Measurements from ENCODE around the gene CRYBG2. TPM values are rescaled to one million over a fixed set of nuclear protein-coding genes. Genes with fewer than 3 reads are reported as not detected.
"Not testable (repeated sequence)": the region's sequence is repeated elsewhere in the genome, so short reads cannot be mapped to it uniquely, and the experiment has no call there.

The CRYBG2 gene
- total and polyA plus RNA-seq, 4 donors: 0.30 to 2.3 (median 1.3) TPM

DNA sequence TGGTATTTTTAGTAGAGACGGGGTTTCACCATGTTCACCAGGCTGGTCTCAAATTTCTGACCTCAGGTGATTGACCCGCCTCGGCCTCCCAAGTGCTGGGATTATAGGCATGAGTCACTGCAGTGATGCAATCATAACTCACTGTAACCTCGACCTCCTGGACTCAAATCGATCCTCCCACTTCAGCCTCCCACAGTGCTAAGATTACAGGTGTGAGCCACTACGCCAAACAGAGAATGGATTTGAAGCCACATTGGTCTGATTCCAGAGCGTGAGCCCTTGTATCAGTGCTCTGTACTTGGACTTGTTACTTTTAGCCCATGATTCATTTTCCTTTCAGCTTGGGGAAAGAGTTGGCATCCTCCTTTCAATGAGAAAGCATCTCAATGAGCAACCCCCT lies 33.5 kb upstream of the CRYBG2 start:
- DNase-seq (ENCODE audit: low read depth in 4 of 6, low spot score in 6 of 6): no peak
- H3K27me3 ChIP-seq (ENCODE audit: control insufficient read depth, insufficient read depth, low read length): no peaks in the 10 kb centered on the region
- WGBS (ENCODE audit: insufficient coverage): 82% methylated on average over 6 of the region's 7 CpGs

DNA sequence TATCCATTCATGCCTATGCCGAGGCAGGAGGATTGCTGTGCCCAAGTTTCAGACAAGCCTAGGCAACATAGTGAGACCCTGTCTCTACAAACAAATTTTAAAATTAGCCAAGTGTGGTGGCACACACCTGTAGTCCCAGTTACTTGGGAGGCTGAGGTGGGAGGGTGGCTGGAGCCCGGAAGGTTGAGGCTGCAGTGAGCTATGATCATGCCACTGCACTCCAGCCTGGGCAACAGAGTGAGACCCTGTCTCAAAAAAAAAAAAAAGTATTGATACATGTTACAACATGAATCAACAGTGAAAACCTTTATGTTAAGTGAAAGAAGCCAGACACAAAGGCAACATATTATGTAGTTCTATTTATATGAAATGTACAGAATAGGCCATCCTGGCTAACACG lies 31.1 kb upstream of the CRYBG2 start:
- H3K4me3 ChIP-seq (ENCODE audit: low read depth, low read length); DNase-seq (ENCODE audit: low read depth in 4 of 6, low spot score in 6 of 6); H3K9me3 ChIP-seq (ENCODE audit: control insufficient read depth, insufficient read depth, low read length); H3K36me3 ChIP-seq (ENCODE audit: control insufficient read depth, insufficient read depth, low read length); H3K27me3 ChIP-seq (ENCODE audit: control insufficient read depth, insufficient read depth, low read length); H3K4me1 ChIP-seq (ENCODE audit: control insufficient read depth, insufficient read depth, low read length); H3K27ac ChIP-seq (ENCODE audit: low read depth, low read length): not testable (repeated sequence)
- WGBS (ENCODE audit: insufficient coverage): no CpG with 5 or more reads among the region's 3 CpGs

More for the DNA sequence above, 33.5 kb upstream of the CRYBG2 start:
- Histone ChIP-seq H3K36me3 (ENCODE audit: control insufficient read depth, insufficient read depth, low read length) (no peaks in the 10 kb centered on the region), H3K27ac (ENCODE audit: low read depth, low read length) (no peak overlapping the region), H3K4me1 (ENCODE audit: control insufficient read depth, insufficient read depth, low read length) (no peaks in the 10 kb centered on the region), H3K4me3 (ENCODE audit: low read depth, low read length) (no peak overlapping the region), H3K9me3 (ENCODE audit: control insufficient read depth, insufficient read depth, low read length) (no peaks in the 10 kb centered on the region)

DNA sequence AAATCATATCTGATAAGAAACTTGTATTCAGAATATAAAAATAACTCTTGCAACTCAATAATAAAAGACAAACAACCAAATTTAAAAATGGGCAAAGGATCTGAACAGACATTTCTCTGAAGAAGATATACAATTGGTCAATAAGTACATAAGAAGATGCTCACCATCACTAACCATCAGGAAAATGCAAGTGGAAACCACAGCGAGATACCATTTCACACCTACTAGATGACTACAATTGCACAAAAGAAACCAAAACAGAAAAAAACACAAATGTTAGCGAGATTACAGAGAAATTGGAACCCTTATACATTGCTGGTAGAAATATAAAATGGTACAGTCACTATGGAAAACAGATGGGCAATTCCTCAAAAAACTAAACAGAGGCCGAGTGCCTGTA lies 30.1 kb upstream of the CRYBG2 start:
- Histone ChIP-seq H3K36me3 (ENCODE audit: control insufficient read depth, insufficient read depth, low read length) (no peaks in the 10 kb centered on the region), H3K4me1 (ENCODE audit: control insufficient read depth, insufficient read depth, low read length) (no peaks in the 10 kb centered on the region), H3K9me3 (ENCODE audit: control insufficient read depth, insufficient read depth, low read length) (no peaks in the 10 kb centered on the region), H3K27ac (ENCODE audit: low read depth, low read length) (no peak overlapping the region), H3K4me3 (ENCODE audit: low read depth, low read length) (no peak overlapping the region), H3K27me3 (ENCODE audit: control insufficient read depth, insufficient read depth, low read length) (no peaks in the 10 kb centered on the region)
- WGBS (ENCODE audit: insufficient coverage): 92% methylated on average over 1 of the region's 3 CpGs
- no peak for DNase-seq (ENCODE audit: low read depth in 4 of 6, low spot score in 6 of 6)

DNA sequence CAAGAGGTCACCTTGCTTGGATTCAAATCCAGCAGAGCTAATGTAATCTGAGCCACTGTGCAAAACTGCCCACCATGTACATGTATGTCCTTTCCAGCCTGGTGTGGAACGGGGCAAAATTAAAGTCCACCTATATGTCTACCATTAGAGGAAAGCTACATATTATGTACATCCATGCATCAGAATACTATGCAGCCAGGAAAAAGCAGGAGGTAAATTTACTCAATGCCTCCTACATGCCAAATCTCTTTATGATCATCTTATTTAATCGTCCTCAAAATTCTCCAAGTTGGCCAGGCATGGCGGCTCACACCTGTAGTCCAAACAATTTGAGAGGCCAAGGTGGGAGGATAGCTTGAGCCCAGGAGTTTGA lies 24.9 kb upstream of the CRYBG2 start:
- H3K4me1 ChIP-seq (ENCODE audit: control insufficient read depth, insufficient read depth, low read length): no peaks in the 10 kb centered on the region
- H3K36me3 ChIP-seq (ENCODE audit: control insufficient read depth, insufficient read depth, low read length): no peaks in the 10 kb centered on the region
- no peak for DNase-seq (ENCODE audit: low read depth in 4 of 6, low spot score in 6 of 6)
- WGBS (ENCODE audit: insufficient coverage): 75% methylated on average over 1 of the region's 3 CpGs
- H3K27ac ChIP-seq (ENCODE audit: low read depth, low read length): no peak overlapping the region
- no peaks in the 10 kb centered on the region for H3K9me3 ChIP-seq (ENCODE audit: control insufficient read depth, insufficient read depth, low read length)
- no peaks in the 10 kb centered on the region for H3K27me3 ChIP-seq (ENCODE audit: control insufficient read depth, insufficient read depth, low read length)
- H3K4me3 ChIP-seq (ENCODE audit: low read depth, low read length): no peak overlapping the region

DNA sequence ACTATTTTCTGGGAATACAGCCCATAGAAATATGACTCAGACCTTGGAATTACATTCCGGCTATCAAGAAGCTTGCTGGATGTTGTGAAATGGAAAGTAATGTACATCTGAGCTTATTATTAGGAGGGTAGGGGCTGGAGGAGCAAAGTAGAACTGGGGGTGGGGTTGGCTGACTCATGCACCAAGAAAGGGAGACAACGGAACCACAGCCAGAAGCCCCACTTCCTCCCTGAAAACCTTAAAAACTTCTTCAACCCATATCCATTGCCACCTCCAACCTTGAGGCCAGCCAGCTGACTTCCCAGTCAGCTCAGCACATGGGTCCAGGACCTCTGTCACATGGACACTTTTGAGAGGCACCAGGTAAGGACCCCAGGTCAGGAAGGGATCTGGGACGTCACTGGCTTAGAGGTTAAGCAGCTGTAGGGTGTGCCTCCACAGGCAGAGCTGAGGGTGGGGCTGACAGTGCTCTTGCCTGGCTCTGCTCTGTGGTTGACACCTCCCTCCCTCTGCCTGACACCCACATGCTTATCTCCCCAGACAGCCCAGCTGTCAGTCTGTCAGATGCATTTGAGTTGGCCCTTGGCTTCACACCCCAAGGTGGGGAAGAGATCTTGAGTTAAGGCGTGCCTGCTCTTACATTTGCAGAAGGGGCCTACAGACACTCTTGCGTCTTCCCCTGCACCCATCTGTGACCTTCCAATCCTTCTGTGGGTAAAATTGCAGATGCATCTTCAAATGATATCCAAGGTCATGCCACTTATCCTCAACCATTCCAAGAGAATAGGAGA lies 24.4 kb upstream of the CRYBG2 start:
- no peak for DNase-seq (ENCODE audit: low read depth in 4 of 6, low spot score in 6 of 6)
- H3K27me3 ChIP-seq (ENCODE audit: control insufficient read depth, insufficient read depth, low read length): no peaks in the 10 kb centered on the region
- 48% methylated on average over 2 of the region's 5 CpGs for WGBS (ENCODE audit: insufficient coverage)

DNA sequence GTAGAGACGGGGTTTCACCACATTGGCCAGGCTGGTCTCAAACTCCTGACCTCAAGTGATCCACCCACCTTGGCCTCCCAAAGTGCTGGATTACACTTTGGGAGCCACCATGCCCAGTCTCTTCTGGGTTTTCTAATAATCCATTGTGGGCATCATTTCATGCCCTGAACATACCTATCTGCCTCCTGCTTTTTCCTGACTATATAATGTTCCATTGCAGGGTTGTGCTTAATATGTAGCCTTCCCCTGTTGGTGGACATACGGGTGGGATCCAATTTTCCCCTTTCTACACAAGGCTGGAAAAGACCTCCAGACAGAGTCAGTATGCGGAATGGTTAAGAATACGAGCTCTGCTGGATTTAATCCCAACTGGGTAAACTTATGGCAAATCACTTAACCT lies 22.1 kb upstream of the CRYBG2 start:
- Histone ChIP-seq H3K36me3 (ENCODE audit: control insufficient read depth, insufficient read depth, low read length) (no peaks in the 10 kb centered on the region), H3K27me3 (ENCODE audit: control insufficient read depth, insufficient read depth, low read length) (no peaks in the 10 kb centered on the region), H3K4me3 (ENCODE audit: low read depth, low read length) (no peak overlapping the region), H3K9me3 (ENCODE audit: control insufficient read depth, insufficient read depth, low read length) (no peaks in the 10 kb centered on the region), H3K4me1 (ENCODE audit: control insufficient read depth, insufficient read depth, low read length) (no peaks in the 10 kb centered on the region), H3K27ac (ENCODE audit: low read depth, low read length) (no peak overlapping the region)
- no peak for DNase-seq (ENCODE audit: low read depth in 4 of 6, low spot score in 6 of 6)
- 100% methylated on average over 2 of the region's 4 CpGs for WGBS (ENCODE audit: insufficient coverage)

More for the DNA sequence above, 24.4 kb upstream of the CRYBG2 start:
- no peak overlapping the region for H3K4me3 ChIP-seq (ENCODE audit: low read depth, low read length)
- no peaks in the 10 kb centered on the region for H3K9me3 ChIP-seq (ENCODE audit: control insufficient read depth, insufficient read depth, low read length)
- H3K4me1 ChIP-seq (ENCODE audit: control insufficient read depth, insufficient read depth, low read length): no peaks in the 10 kb centered on the region
- H3K27ac ChIP-seq (ENCODE audit: low read depth, low read length): no peak overlapping the region
- no peaks in the 10 kb centered on the region for H3K36me3 ChIP-seq (ENCODE audit: control insufficient read depth, insufficient read depth, low read length)

DNA sequence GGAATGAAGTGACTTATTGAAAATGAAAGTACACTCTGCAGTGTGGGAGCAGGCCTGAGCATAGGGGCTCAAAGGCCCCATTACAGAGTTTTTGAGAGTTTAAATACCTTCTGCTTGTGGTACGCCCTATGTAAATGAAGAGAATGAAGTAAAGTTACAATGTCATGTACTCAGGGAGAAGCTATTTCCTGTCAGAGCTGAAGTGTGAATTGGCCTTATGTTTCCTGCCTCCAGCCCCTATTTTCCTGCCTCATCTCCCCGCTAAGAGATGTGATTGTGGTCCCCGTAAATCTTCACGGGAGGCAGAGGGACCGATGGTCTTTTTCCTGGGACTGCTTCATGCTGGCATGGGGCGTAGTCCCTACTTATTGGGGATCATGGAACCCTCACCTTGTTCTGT lies 21.2 kb upstream of the CRYBG2 start:
- H3K27me3 ChIP-seq (ENCODE audit: control insufficient read depth, insufficient read depth, low read length): no peaks in the 10 kb centered on the region
- H3K27ac ChIP-seq (ENCODE audit: low read depth, low read length): no peak overlapping the region
- DNase-seq (ENCODE audit: low read depth in 4 of 6, low spot score in 6 of 6): no peak
- no peak overlapping the region for H3K4me3 ChIP-seq (ENCODE audit: low read depth, low read length)
- no peaks in the 10 kb centered on the region for H3K9me3 ChIP-seq (ENCODE audit: control insufficient read depth, insufficient read depth, low read length)
- H3K36me3 ChIP-seq (ENCODE audit: control insufficient read depth, insufficient read depth, low read length): no peaks in the 10 kb centered on the region
- WGBS (ENCODE audit: insufficient coverage): 52% methylated on average over 2 of the region's 6 CpGs
- H3K4me1 ChIP-seq (ENCODE audit: control insufficient read depth, insufficient read depth, low read length): no peaks in the 10 kb centered on the region

DNA sequence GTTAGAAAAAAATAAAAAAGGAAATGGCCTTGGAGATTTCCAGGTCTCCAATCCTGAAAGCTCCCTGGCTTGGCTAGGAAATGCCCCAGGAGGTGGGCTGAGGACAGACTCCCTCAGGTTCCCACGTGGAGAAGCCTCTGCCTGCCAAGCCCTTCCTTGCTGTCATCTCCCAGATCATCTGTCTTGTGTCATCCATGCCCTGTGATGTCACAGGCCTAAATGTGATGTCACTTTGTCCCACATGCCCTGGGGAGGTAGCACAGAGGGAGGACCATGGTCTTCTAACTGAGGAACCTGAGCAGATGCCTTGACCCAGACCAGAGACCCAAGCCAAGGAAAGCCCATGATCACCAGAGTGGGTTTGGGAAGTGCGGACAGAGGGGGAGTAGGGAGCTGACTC lies 20.4 kb upstream of the CRYBG2 start:
- not testable (repeated sequence) for H3K36me3 ChIP-seq (ENCODE audit: control insufficient read depth, insufficient read depth, low read length); H3K4me3 ChIP-seq (ENCODE audit: low read depth, low read length); DNase-seq (ENCODE audit: low read depth in 4 of 6, low spot score in 6 of 6); H3K27me3 ChIP-seq (ENCODE audit: control insufficient read depth, insufficient read depth, low read length); H3K9me3 ChIP-seq (ENCODE audit: control insufficient read depth, insufficient read depth, low read length); H3K4me1 ChIP-seq (ENCODE audit: control insufficient read depth, insufficient read depth, low read length); H3K27ac ChIP-seq (ENCODE audit: low read depth, low read length)
- 52% methylated on average over 2 of the region's 2 CpGs for WGBS (ENCODE audit: insufficient coverage)

DNA sequence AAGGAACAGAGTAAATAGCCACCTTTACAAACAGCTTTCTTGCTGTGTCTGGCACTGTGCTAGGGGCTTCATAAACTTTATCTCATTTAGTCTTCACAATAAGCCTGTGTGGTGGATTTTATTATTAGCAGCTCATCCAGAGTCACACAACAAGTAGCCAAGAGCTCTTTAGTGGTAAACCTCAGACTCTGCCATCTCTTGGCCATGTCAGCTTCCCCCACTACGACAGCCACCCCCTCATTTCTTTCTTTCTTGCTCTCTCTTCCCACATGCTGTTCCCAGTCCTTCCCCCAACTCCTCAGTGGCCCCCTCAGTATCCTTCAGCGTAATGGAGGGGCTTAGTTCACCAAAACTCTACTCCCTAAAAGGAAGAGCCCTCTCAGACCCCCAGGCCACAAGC lies 19.9 kb upstream of the CRYBG2 start:
- H3K4me3 ChIP-seq (ENCODE audit: low read depth, low read length): no peak overlapping the region
- 33% methylated on average over 2 of the region's 2 CpGs for WGBS (ENCODE audit: insufficient coverage)
- H3K27ac ChIP-seq (ENCODE audit: low read depth, low read length): no peak overlapping the region
- H3K9me3 ChIP-seq (ENCODE audit: control insufficient read depth, insufficient read depth, low read length): no peaks in the 10 kb centered on the region
- H3K27me3 ChIP-seq (ENCODE audit: control insufficient read depth, insufficient read depth, low read length): no peaks in the 10 kb centered on the region
- no peaks in the 10 kb centered on the region for H3K4me1 ChIP-seq (ENCODE audit: control insufficient read depth, insufficient read depth, low read length)
- H3K36me3 ChIP-seq (ENCODE audit: control insufficient read depth, insufficient read depth, low read length): no peaks in the 10 kb centered on the region
- no peak for DNase-seq (ENCODE audit: low read depth in 4 of 6, low spot score in 6 of 6)

DNA sequence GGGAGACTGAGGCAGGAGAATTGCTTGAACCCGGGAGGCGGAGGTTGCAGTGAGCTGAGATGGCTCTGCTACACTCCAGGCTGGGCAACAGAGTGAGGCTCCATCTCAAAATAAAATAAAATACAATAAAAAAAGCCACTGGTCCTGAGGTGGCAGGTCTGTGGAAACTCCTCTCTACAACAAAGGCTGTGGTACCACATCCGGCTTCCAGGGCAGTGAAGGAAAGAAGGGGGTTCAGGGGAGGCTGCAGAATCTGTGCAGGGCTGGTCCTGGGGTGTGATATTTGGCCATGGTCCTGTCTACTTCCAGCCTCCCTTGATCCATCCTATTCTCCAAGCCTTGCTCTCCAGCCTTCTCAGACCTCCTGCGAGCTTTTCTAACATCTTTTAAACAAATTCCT lies 19.4 kb upstream of the CRYBG2 start:
- Histone ChIP-seq H3K4me1 (ENCODE audit: control insufficient read depth, insufficient read depth, low read length) (no peaks in the 10 kb centered on the region), H3K9me3 (ENCODE audit: control insufficient read depth, insufficient read depth, low read length) (no peaks in the 10 kb centered on the region), H3K4me3 (ENCODE audit: low read depth, low read length) (no peak overlapping the region), H3K27me3 (ENCODE audit: control insufficient read depth, insufficient read depth, low read length) (no peaks in the 10 kb centered on the region), H3K36me3 (ENCODE audit: control insufficient read depth, insufficient read depth, low read length) (no peaks in the 10 kb centered on the region), H3K27ac (ENCODE audit: low read depth, low read length) (no peak overlapping the region)
- no peak for DNase-seq (ENCODE audit: low read depth in 4 of 6, low spot score in 6 of 6)
- no CpG with 5 or more reads among the region's 4 CpGs for WGBS (ENCODE audit: insufficient coverage)

Data from spinal cord (tissue), 10 donors.